ENCODE data around the gene PFDN4. TPM values are rescaled to one million over a fixed set of nuclear protein-coding genes. Genes with fewer than 3 reads are reported as not detected.

The PFDN4 gene
- total and polyA plus RNA-seq, 2 of the 13 experiments (the other 11 are each of a cell fraction or from before 2014, with no cell fraction given), result 59.8 to 227 TPM

DNA sequence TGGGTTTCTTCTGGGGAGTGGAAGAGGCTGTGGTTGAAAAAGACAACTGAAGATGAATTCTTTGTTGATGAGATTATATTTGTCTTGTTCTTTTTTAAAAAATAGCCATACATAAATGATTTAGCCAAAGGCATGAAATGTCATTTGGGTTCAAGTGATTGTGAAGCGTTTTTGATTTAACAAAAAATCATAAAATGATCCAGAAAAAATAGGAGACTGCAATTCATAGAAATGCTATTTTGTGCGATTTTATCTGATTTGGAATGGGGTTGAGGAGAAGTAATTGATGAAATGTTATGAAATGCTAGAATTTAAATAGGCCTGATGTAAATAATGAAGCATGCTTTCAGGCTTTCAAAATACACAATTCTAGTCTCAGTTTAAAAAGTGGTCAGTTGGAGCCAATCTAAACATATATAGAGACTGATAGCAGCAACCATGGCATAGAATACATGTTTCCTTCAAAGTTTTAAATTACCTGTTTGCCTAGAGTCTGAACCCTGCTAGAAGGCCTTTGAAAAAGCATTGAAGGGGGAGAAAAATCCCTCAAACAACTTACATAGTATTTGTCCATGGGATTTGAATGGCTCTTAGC lies 21.8 kb downstream of the PFDN4 start:
- no peak overlapping the region for H3K4me3 ChIP-seq (replicated peaks in 1 of 3; ENCODE audit: insufficient read depth in 1 of 3, low read depth in 2 of 3, low read length in 3 of 3)
- no peak overlapping the region for H2AFZ ChIP-seq (ENCODE audit: low read length)
- BruUV-seq (replicated peaks), result no TSS peak
- no peak overlapping the region for H3K27ac ChIP-seq (ENCODE audit: extremely low read length, insufficient read depth, low read length)
- ATAC-seq, result no peak
- ChIA-PET POLR2A (no interaction called here), CTCF (ENCODE audit: low intra/inter-chr PET ratio, low total read pairs) (no interaction called here)
- 11% methylated on average over 2 of the region's 2 CpGs for WGBS (ENCODE audit: low lambda C conversion rate)
- no peak overlapping the region for H3K4me2 ChIP-seq (ENCODE audit: low read depth, low read length)
- no peaks in the 10 kb centered on the region for H3K9me3 ChIP-seq (ENCODE audit: low read length)
- in situ Hi-C loops (cut with HindIII; ENCODE audit: extremely low pct_ligation_motif_present, low pct_unique_long_range_greater_than_20kb), result no loop called here
- H3K9ac ChIP-seq (ENCODE audit: insufficient read depth, low read depth, low read length), result no peak overlapping the region
- no peaks in the 10 kb centered on the region for H3K36me3 ChIP-seq (replicated peaks in 1 of 2; ENCODE audit: control insufficient read depth in 1 of 2, insufficient read depth in 2 of 2, low read length in 2 of 2)
- peaks cover 8% of the 10 kb centered on the region for H3K4me1 ChIP-seq (ENCODE audit: insufficient read depth, low read length)
- DNase-seq (ENCODE audit: low spot score), result no peak
- H4K20me1 ChIP-seq (ENCODE audit: insufficient read depth, low read length), result no peaks in the 10 kb centered on the region
- TF ChIP-seq MED8 (CRISPR knock-in tag; IDR thresholded peaks at IDR 0.05; ENCODE audit: insufficient replicate concordance) (no peak), ZNF749 (CRISPR knock-in tag; IDR thresholded peaks at IDR 0.05; ENCODE audit: borderline replicate concordance) (no peak)
- FAIRE-seq, result no peak
- intact Hi-C loops (cut with micrococcal nuclease; ENCODE audit: unreplicated experiment), result no loop called here
- no peaks in the 10 kb centered on the region for H3K27me3 ChIP-seq (ENCODE audit: control insufficient read depth in 1 of 2, insufficient read depth in 2 of 2, low read length in 2 of 2)
- H3K79me2 ChIP-seq (ENCODE audit: insufficient read depth, low read length), result no peaks in the 10 kb centered on the region

- BruUV-seq (replicated peaks), result no TSS peak
- 4% methylated on average over 3 of the region's 3 CpGs for WGBS (ENCODE audit: low lambda C conversion rate)
- POLR2A ChIA-PET, result no interaction called here
- peaks cover 1% of the 10 kb centered on the region; the same call in 1 of the 2 replicates for H3K4me1 ChIP-seq (ENCODE audit: insufficient read depth, low read length)
- H3K36me3 ChIP-seq (replicated peaks in 1 of 2; ENCODE audit: control insufficient read depth in 1 of 2, insufficient read depth in 2 of 2, low read length in 2 of 2), result no peaks in the 10 kb centered on the region
- DNase-seq (ENCODE audit: low spot score) (no peak), ATAC-seq (no peak), FAIRE-seq (no peak)
- H3K9ac ChIP-seq (ENCODE audit: insufficient read depth, low read depth, low read length), result no peak overlapping the region
- no peaks in the 10 kb centered on the region for H3K27me3 ChIP-seq (ENCODE audit: control insufficient read depth in 1 of 2, insufficient read depth in 2 of 2, low read length in 2 of 2)
- no peak overlapping the region for H3K27ac ChIP-seq (ENCODE audit: extremely low read length, insufficient read depth, low read length)
- H2AFZ ChIP-seq (ENCODE audit: low read length), result no peak overlapping the region
- no peaks in the 10 kb centered on the region for H3K79me2 ChIP-seq (ENCODE audit: insufficient read depth, low read length)
- H4K20me1 ChIP-seq (ENCODE audit: insufficient read depth, low read length), result no peaks in the 10 kb centered on the region
- H3K4me3 ChIP-seq (replicated peaks in 1 of 3; ENCODE audit: insufficient read depth in 1 of 3, low read depth in 2 of 3, low read length in 3 of 3), result no peak overlapping the region
- intact Hi-C loops (cut with micrococcal nuclease; ENCODE audit: unreplicated experiment), result no loop called here
- H3K4me2 ChIP-seq (ENCODE audit: low read depth, low read length), result no peak overlapping the region
- CTCF ChIA-PET (ENCODE audit: low intra/inter-chr PET ratio, low total read pairs), result no interaction called here
- H3K9me3 ChIP-seq (ENCODE audit: low read length), result no peaks in the 10 kb centered on the region
- in situ Hi-C loops (cut with HindIII; ENCODE audit: extremely low pct_ligation_motif_present, low pct_unique_long_range_greater_than_20kb), result no loop called here
- TF ChIP-seq, protein P1, sequence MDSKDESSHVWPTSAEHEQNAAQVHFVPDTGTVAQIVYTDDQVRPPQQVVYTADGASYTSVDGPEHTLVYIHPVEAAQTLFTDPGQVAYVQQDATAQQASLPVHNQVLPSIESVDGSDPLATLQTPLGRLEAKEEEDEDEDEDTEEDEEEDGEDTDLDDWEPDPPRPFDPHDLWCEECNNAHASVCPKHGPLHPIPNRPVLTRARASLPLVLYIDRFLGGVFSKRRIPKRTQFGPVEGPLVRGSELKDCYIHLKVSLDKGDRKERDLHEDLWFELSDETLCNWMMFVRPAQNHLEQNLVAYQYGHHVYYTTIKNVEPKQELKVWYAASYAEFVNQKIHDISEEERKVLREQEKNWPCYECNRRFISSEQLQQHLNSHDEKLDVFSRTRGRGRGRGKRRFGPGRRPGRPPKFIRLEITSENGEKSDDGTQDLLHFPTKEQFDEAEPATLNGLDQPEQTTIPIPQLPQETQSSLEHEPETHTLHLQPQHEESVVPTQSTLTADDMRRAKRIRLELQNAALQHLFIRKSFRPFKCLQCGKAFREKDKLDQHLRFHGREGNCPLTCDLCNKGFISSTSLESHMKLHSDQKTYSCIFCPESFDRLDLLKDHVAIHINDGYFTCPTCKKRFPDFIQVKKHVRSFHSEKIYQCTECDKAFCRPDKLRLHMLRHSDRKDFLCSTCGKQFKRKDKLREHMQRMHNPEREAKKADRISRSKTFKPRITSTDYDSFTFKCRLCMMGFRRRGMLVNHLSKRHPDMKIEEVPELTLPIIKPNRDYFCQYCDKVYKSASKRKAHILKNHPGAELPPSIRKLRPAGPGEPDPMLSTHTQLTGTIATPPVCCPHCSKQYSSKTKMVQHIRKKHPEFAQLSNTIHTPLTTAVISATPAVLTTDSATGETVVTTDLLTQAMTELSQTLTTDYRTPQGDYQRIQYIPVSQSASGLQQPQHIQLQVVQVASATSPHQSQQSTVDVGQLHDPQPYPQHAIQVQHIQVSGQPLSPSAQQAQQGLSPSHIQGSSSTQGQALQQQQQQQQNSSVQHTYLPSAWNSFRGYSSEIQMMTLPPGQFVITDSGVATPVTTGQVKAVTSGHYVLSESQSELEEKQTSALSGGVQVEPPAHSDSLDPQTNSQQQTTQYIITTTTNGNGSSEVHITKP (CRISPR knock-in tag; IDR thresholded peaks at IDR 0.05; ENCODE audit: low read depth), result no peak
- TF ChIP-seq ONECUT2 (CRISPR knock-in tag; IDR thresholded peaks at IDR 0.05), result no peak
- TF ChIP-seq ZNF644 (CRISPR knock-in tag; IDR thresholded peaks at IDR 0.05; ENCODE audit: low read depth), result no peak
- TF ChIP-seq KMT2B (CRISPR knock-in tag; IDR thresholded peaks at IDR 0.05), result no peak
- no peak for TF ChIP-seq PCBP1 (IDR thresholded peaks at IDR 0.05; ENCODE audit: borderline replicate concordance, low read depth, low read length)
- no peak for TF ChIP-seq CEBPG (CRISPR knock-in tag; IDR thresholded peaks at IDR 0.05)
- no peak for TF ChIP-seq THAP9 (CRISPR knock-in tag; IDR thresholded peaks at IDR 0.05; ENCODE audit: borderline replicate concordance)
Measured at GRCh38 chr20:54231036-54231435, 23.1 kb downstream of the PFDN4 start.
